HepG2 (cell line): ENCODE results near the gene ATP8A2. TPM values are rescaled to one million over a fixed set of nuclear protein-coding genes. Genes with fewer than 3 reads are reported as not detected.

Experiments used
- ATAC-seq: fragments of 200-7000 bp; cut with Tn5 transposase; 3 replicates; pipeline ENCODE4 v1.9.1; 2020; ENCODE audit warnings: mild to moderate bottlenecking, moderate library complexity
- BruUV-seq: library from RNA; stranded (reverse); fragments of 400-500 nt; replicated peaks from 2 replicates; lab custom pipeline; 2021; lab: Mats Ljungman, UMichigan
- CTCF ChIA-PET: fragments of 300-600 bp; formaldehyde crosslinking; extraction: SDS; loops from one replicate; lab custom pipeline; 2021; ENCODE audit warnings: low total read pairs, inconsistent platforms, low intra/inter-chr PET ratio; lab: Yijun Ruan, JAX
- POLR2A ChIA-PET: fragments of 350-600 bp; sonication (Branson Sonifier 250); formaldehyde crosslinking; loops from one replicate; lab custom pipeline; 2020; ENCODE audit warnings: antibody characterized with exemption, inconsistent platforms; lab: Yijun Ruan, JAX
- DNase-seq: peaks from one replicate; pipeline ENCODE4 v3.0.0-alpha.2; 2015; ENCODE audit warnings: low spot score
- FAIRE-seq: peaks from 3 replicates; lab custom pipeline; 2011; peaks lifted over from hg19 to GRCh38; lab: Jason Lieb, UNC
- H2AFZ ChIP-seq: one replicate; pipeline ENCODE4 v1.6.1; 2011; ENCODE audit warnings: low read length, inconsistent platforms
- H3K27ac ChIP-seq: fragments of 300-600 bp; 3 replicates; pipeline ENCODE4 v1.8.0; 2011; ENCODE audit warnings: mixed run types, mild to moderate bottlenecking, mixed read lengths, low read length, inconsistent platforms; ENCODE audit not compliant: insufficient read depth; ENCODE audit errors: extremely low read length
- H3K27me3 ChIP-seq, 2 experiments: fragments of 200-600 bp in 1 of 2; 2 replicates in 1 of 2; 3 replicates in 1 of 2; pipeline versions ENCODE4 v1.6.0 to v1.8.0; 2011; ENCODE audit warnings: low read length in 2 of 2, mild to moderate bottlenecking in 2 of 2, moderate library complexity in 2 of 2, inconsistent platforms in 1 of 2; ENCODE audit not compliant: insufficient read depth in 2 of 2, control insufficient read depth in 1 of 2
- H3K36me3 ChIP-seq, 2 experiments: fragments of 200-600 bp in 1 of 2; replicated peaks in 1 of 2; 2 replicates in 1 of 2; 3 replicates in 1 of 2; pipeline versions ENCODE4 v1.5.1 to v1.8.0; 2011; ENCODE audit warnings: low read length in 2 of 2, inconsistent platforms in 1 of 2; ENCODE audit not compliant: insufficient read depth in 2 of 2, control insufficient read depth in 1 of 2
- H3K4me1 ChIP-seq: 2 replicates; pipeline ENCODE4 v1.5.1; 2012; ENCODE audit warnings: low read length, inconsistent platforms; ENCODE audit not compliant: insufficient read depth
- H3K4me2 ChIP-seq: 2 replicates; pipeline ENCODE4 v1.6.0; 2011; ENCODE audit warnings: low read depth, low read length, inconsistent platforms
- H3K4me3 ChIP-seq, 3 experiments: fragments of 200-600 bp in 1 of 3; sonication (generic), shearing (Covaris generic) in 1 of 3; replicated peaks in 1 of 3; 2 replicates each; pipeline ENCODE4 v1.5.1; 2011 to 2016; ENCODE audit warnings: low read length in 3 of 3, inconsistent platforms in 2 of 3, low read depth in 2 of 3, mild to moderate bottlenecking in 2 of 3, control low read depth in 1 of 3, mixed read lengths in 1 of 3; ENCODE audit not compliant: insufficient read depth in 1 of 3
- H3K79me2 ChIP-seq: one replicate; pipeline ENCODE4 v1.6.1; 2011; ENCODE audit warnings: low read length, inconsistent platforms; ENCODE audit not compliant: insufficient read depth
- H3K9ac ChIP-seq: 2 replicates; pipeline ENCODE4 v1.6.0; 2011; ENCODE audit warnings: mild to moderate bottlenecking, low read depth, low read length, inconsistent platforms; ENCODE audit not compliant: insufficient read depth
- H3K9me3 ChIP-seq: 2 replicates; pipeline ENCODE4 v1.5.1; 2012; ENCODE audit warnings: mild to moderate bottlenecking, low read length
- H4K20me1 ChIP-seq: 2 replicates; pipeline ENCODE4 v1.6.0; 2011; ENCODE audit warnings: inconsistent platforms, mild to moderate bottlenecking, low read length, moderate library complexity; ENCODE audit not compliant: insufficient read depth
- AGO2 ChIP-seq: fragments of 200-400 bp; formaldehyde crosslinking; optimal IDR thresholded peaks from 2 replicates; pipeline ENCODE3; 2017; ENCODE audit warnings: mild to moderate bottlenecking, low read depth, low read length, moderate library complexity
- ATAD3A ChIP-seq: sonication (generic); formaldehyde crosslinking; IDR thresholded peaks from 2 replicates; pipeline ENCODE4 v1.4.0; 2020; ENCODE audit warnings: missing genetic modification reagents
- CCAR2 ChIP-seq: fragments of 200-400 bp; formaldehyde crosslinking; optimal IDR thresholded peaks from 2 replicates; pipeline ENCODE3; 2018; ENCODE audit warnings: low read depth, mild to moderate bottlenecking, low read length, moderate library complexity
- ETV6 ChIP-seq: sonication (generic); formaldehyde crosslinking; conservative IDR thresholded peaks from 2 replicates; pipeline ENCODE4 v1.4.0; 2020; ENCODE audit warnings: missing genetic modification reagents
- FOXC1 ChIP-seq: sonication (generic); formaldehyde crosslinking; IDR thresholded peaks from 2 replicates; pipeline ENCODE4 v1.8.0; 2022; ENCODE audit warnings: mild to moderate bottlenecking, missing genetic modification reagents, borderline replicate concordance
- JDP2 ChIP-seq: sonication (generic); formaldehyde crosslinking; IDR thresholded peaks from 2 replicates; pipeline ENCODE4 v1.8.1; 2022; ENCODE audit warnings: missing genetic modification reagents, borderline replicate concordance
- POLR2G ChIP-seq: fragments of 200-400 bp; formaldehyde crosslinking; IDR thresholded peaks from 2 replicates; pipeline ENCODE4 v1.6.1; 2018; ENCODE audit warnings: mild to moderate bottlenecking, low read depth, low read length, moderate library complexity
- SALL2 ChIP-seq: sonication (generic); formaldehyde crosslinking; IDR thresholded peaks from 2 replicates; pipeline ENCODE4 v1.8.1; 2023; ENCODE audit warnings: mild to moderate bottlenecking, missing genetic modification reagents, inconsistent platforms
- SOX13 ChIP-seq, 3 experiments: fragments of 450-650 bp in 1 of 3; sonication (generic) in 1 of 3; formaldehyde crosslinking in 1 of 3; IDR thresholded peaks in 2 of 3; conservative IDR thresholded peaks in 1 of 3; 2 replicates each; pipeline versions ENCODE4 v1.5.0 to v1.6.1; 2016 to 2020; ENCODE audit warnings: antibody characterized with exemption in 1 of 3, mild to moderate bottlenecking in 1 of 3, missing compliant biosample characterization in 1 of 3, missing genetic modification reagents in 1 of 3, moderate library complexity in 1 of 3
- SP2 ChIP-seq: sonication (generic); formaldehyde crosslinking; IDR thresholded peaks from 2 replicates; pipeline ENCODE4 v1.5.1; 2020; ENCODE audit warnings: mild to moderate bottlenecking, missing genetic modification reagents
- ZNF253 ChIP-seq: sonication (generic); formaldehyde crosslinking; IDR thresholded peaks from 2 replicates; pipeline ENCODE4 v1.8.0; 2022; ENCODE audit warnings: mild to moderate bottlenecking, missing genetic modification reagents, borderline replicate concordance
- ZNF382 ChIP-seq: sonication (generic); formaldehyde crosslinking; IDR thresholded peaks from 2 replicates; pipeline ENCODE4 v1.5.0; 2020; ENCODE audit warnings: missing genetic modification reagents, mild to moderate bottlenecking, borderline replicate concordance
- ZNF605 ChIP-seq: sonication (generic); formaldehyde crosslinking; IDR thresholded peaks from 2 replicates; pipeline ENCODE4 v1.8.0; 2022; ENCODE audit warnings: mild to moderate bottlenecking, missing genetic modification reagents
- ZNF672 ChIP-seq: sonication (generic); formaldehyde crosslinking; IDR thresholded peaks from 2 replicates; pipeline ENCODE4 v1.8.1; 2022; ENCODE audit warnings: missing genetic modification reagents
- ZNF747 ChIP-seq: sonication (generic); formaldehyde crosslinking; IDR thresholded peaks from 2 replicates; pipeline ENCODE4 v1.8.1; 2023; ENCODE audit warnings: missing genetic modification reagents, mild to moderate bottlenecking, borderline replicate concordance
- WGBS: methylation state at CpG from one replicate; pipeline ENCODE4 v1.1.6; 2017; ENCODE audit warnings: low lambda C conversion rate; 5-methylcytosine and 5-hydroxymethylcytosine counted together
- in situ Hi-C: cut with HindIII; loops from 2 replicates; pipeline ENCODE4 v1.10.0; 2017; ENCODE audit warnings: low pct_unique_long_range_greater_than_20kb; ENCODE audit not compliant: extremely low pct_ligation_motif_present
- intact Hi-C: fragments of 100-400 bp; cut with micrococcal nuclease; formaldehyde crosslinking; loops from one replicate; pipeline ENCODE4 v1.10.0; 2022; ENCODE audit not compliant: unreplicated experiment
- polyA plus RNA-seq, 8 experiments: library from polyadenylated mRNA; depleted of rRNA in 3 of 8; stranded (reverse) in 7 of 8; unstranded in 1 of 8; fragments of >200 nt; fragmentation: Illumina TruSeq in 4 of 8; extraction: Trizol in 4 of 8; gene quantifications; 2 replicates each; pipeline versions ENCODE4 v1.2.1 to v1.2.3, GENCODE V29; 2011 to 2016; ENCODE audit warnings: low read depth in 4 of 8, missing spikeins in 1 of 8, mixed read lengths in 1 of 8; ENCODE audit not compliant: insufficient read depth in 1 of 8
- total RNA-seq, 5 experiments: library from RNA; depleted of rRNA; stranded (reverse); fragments of >200 nt; fragmentation: Illumina TruSeq; extraction: Trizol; gene quantifications; 2 replicates each; pipeline ENCODE4 v1.2.3, GENCODE V29; 2016; ENCODE audit warnings: low read depth in 1 of 5
- TF ChIP-seq, protein P1 (sequence below): sonication (generic); formaldehyde crosslinking; IDR thresholded peaks from 2 replicates; pipeline ENCODE4 v1.5.0; 2020; ENCODE audit warnings: mild to moderate bottlenecking, missing genetic modification reagents, borderline replicate concordance

The ATP8A2 gene
- total and polyA plus RNA-seq, 2 of the 13 experiments (the other 11 are each of a cell fraction or from before 2014, with no cell fraction given), result 0.09 TPM; not detected in 1

DNA sequence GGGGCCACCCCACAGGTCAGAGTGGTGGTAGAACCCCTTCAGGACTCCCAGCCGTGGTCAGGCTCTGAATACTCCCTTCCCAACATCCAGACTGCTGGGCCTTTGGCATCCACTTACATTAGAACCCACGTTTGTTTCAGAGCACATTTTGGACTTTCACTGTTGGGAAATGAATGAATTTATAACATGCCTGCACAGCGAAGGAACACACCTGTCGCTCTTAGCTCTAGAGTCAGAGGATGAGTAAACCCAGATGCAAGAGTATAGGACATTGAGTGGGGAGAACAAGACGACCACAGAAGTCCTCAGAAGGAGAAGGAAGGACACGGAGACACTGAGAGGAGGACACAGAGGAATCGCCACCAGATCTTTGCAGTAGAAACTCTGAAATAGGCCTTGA is 649.1 kb downstream of the ATP8A2 start:
- no TSS peak for BruUV-seq
- Histone ChIP-seq H4K20me1 (no peaks in the 10 kb centered on the region), H2AFZ (no peak overlapping the region), H3K27ac (no peak overlapping the region), H3K4me3 (no peak overlapping the region), H3K4me1 (no peaks in the 10 kb centered on the region), H3K9me3 (no peaks in the 10 kb centered on the region), H3K4me2 (no peak overlapping the region), H3K27me3 (peaks cover 0 to 18% of the 10 kb centered on the region in 2 experiments; a peak in 4 of 5 replicates), H3K36me3 (no peaks in the 10 kb centered on the region), H3K79me2 (no peaks in the 10 kb centered on the region), H3K9ac (no peak overlapping the region)
- ChIA-PET CTCF (no interaction called here), POLR2A (no interaction called here)
- FAIRE-seq (no peak), ATAC-seq (no peak), DNase-seq (no peak)
- TF ChIP-seq CCAR2 (no peak), AGO2 (no peak), ZNF672 (CRISPR knock-in tag) (no peak), JDP2 (CRISPR knock-in tag) (no peak), FOXC1 (CRISPR knock-in tag) (no peak), ZNF747 (no peak), ZNF382 (CRISPR knock-in tag) (no peak), ZNF605 (no peak), POLR2G (no peak), ETV6 (CRISPR knock-in tag) (no peak), ZNF253 (CRISPR knock-in tag) (no peak), SP2 (CRISPR knock-in tag) (no peak), SALL2 (CRISPR knock-in tag) (no peak), ATAD3A (CRISPR knock-in tag) (no peak), SOX13 (IDR thresholded peaks at IDR 0.05) (no peak), SOX13 (CRISPR knock-in tag; conservative IDR thresholded peaks at IDR 0.05 in 1 of 2, IDR thresholded peaks at IDR 0.05 in 1 of 2) (no peak)
- TF ChIP-seq, protein P1, sequence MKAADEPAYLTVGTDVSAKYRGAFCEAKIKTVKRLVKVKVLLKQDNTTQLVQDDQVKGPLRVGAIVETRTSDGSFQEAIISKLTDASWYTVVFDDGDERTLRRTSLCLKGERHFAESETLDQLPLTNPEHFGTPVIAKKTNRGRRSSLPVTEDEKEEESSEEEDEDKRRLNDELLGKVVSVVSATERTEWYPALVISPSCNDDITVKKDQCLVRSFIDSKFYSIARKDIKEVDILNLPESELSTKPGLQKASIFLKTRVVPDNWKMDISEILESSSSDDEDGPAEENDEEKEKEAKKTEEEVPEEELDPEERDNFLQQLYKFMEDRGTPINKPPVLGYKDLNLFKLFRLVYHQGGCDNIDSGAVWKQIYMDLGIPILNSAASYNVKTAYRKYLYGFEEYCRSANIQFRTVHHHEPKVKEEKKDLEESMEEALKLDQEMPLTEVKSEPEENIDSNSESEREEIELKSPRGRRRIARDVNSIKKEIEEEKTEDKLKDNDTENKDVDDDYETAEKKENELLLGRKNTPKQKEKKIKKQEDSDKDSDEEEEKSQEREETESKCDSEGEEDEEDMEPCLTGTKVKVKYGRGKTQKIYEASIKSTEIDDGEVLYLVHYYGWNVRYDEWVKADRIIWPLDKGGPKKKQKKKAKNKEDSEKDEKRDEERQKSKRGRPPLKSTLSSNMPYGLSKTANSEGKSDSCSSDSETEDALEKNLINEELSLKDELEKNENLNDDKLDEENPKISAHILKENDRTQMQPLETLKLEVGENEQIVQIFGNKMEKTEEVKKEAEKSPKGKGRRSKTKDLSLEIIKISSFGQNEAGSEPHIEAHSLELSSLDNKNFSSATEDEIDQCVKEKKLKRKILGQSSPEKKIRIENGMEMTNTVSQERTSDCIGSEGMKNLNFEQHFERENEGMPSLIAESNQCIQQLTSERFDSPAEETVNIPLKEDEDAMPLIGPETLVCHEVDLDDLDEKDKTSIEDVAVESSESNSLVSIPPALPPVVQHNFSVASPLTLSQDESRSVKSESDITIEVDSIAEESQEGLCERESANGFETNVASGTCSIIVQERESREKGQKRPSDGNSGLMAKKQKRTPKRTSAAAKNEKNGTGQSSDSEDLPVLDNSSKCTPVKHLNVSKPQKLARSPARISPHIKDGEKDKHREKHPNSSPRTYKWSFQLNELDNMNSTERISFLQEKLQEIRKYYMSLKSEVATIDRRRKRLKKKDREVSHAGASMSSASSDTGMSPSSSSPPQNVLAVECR, result no peak
- WGBS, result 25% methylated on average over 7 of the region's 7 CpGs
- intact Hi-C loops, result no loop called here
- in situ Hi-C loops, result no loop called here
